SJCRH30 (cell line): ENCODE data around the gene RHPN2. TPM values are rescaled to one million over a fixed set of nuclear protein-coding genes. Genes with fewer than 3 reads are reported as not detected.
A peak's percentile ranks its signal among the peaks of the same experiment; 100 is the strongest.

Experiments used
- DNase-seq, 2 experiments: peaks; one replicate each; pipeline ENCODE4 v3.0.0-alpha.2; 2015 to 2020
- H3K27ac ChIP-seq: fragments of 250-450 bp; sonication (Bioruptor Pico); 2 replicates; pipeline ENCODE4 v1.5.1; 2020; ENCODE audit warnings: mild to moderate bottlenecking, moderate library complexity
- H3K27me3 ChIP-seq: fragments of 250-450 bp; sonication (Bioruptor Pico); 2 replicates; pipeline ENCODE4 v1.5.1; 2020; ENCODE audit warnings: mild to moderate bottlenecking, moderate library complexity
- H3K36me3 ChIP-seq: fragments of 250-450 bp; sonication (Bioruptor Pico); 2 replicates; pipeline ENCODE4 v1.5.1; 2020; ENCODE audit warnings: mild to moderate bottlenecking, moderate library complexity
- H3K4me1 ChIP-seq: fragments of 250-450 bp; sonication (Bioruptor Pico); 2 replicates; pipeline ENCODE4 v1.5.1; 2020; ENCODE audit warnings: mild to moderate bottlenecking, moderate library complexity
- H3K4me3 ChIP-seq: fragments of 250-450 bp; sonication (Bioruptor Pico); 2 replicates; pipeline ENCODE4 v1.5.1; 2020; ENCODE audit warnings: mild to moderate bottlenecking, moderate library complexity
- H3K9me3 ChIP-seq: fragments of 250-450 bp; sonication (Bioruptor Pico); replicated peaks from 2 replicates; pipeline ENCODE4 v1.5.1; 2020; ENCODE audit warnings: mild to moderate bottlenecking, moderate library complexity
- total RNA-seq: library from RNA; depleted of rRNA; stranded (reverse); fragments of >200 nt; shearing (Covaris generic); gene quantifications from 2 replicates; pipeline ENCODE4 v1.2.3, GENCODE V29; 2014; rRNA removed

Gene RHPN2
- 12.6 and 12.7 TPM in 2 replicates for total RNA-seq

GRCh38 chr19:33064792-33065550 is at the start of gene RHPN2:
Gene RHPN2 (minus strand): TSS chr19:33064888. CDS start chr19:33064852, 36 bp downstream.
- Histone ChIP-seq H3K4me1 (peaks cover 10% of the 10 kb centered on the region; the same call in 1 of the 2 replicates), H3K27me3 (no peaks in the 10 kb centered on the region; the same call in 1 of the 2 replicates), H3K27ac (no peak within 1 kb of the TSS), H3K9me3 (no peaks in the 10 kb centered on the region), H3K4me3 (peak within 1 kb of the TSS; percentile 55), H3K36me3 (no peaks in the 10 kb centered on the region)
- peak; percentile 78 to 87 for DNase-seq

- H3K36me3 ChIP-seq: peaks cover 60% of the 10 kb centered on the region
- H3K9me3 ChIP-seq: no peaks in the 10 kb centered on the region
- no peak for DNase-seq
- H3K4me3 ChIP-seq: no peak overlapping the region
- H3K4me1 ChIP-seq: no peaks in the 10 kb centered on the region
- no peaks in the 10 kb centered on the region for H3K27me3 ChIP-seq
- H3K27ac ChIP-seq: no peak overlapping the region
Measured at GRCh38 chr19:33114312-33114711, 49.6 kb upstream of the RHPN2 start.

GRCh38 chr19:33111587-33111986 is 46.9 kb upstream of the RHPN2 start:
- no peaks in the 10 kb centered on the region for H3K9me3 ChIP-seq
- H3K27ac ChIP-seq: no peak overlapping the region
- no peaks in the 10 kb centered on the region for H3K4me1 ChIP-seq
- H3K36me3 ChIP-seq: peaks cover 61% of the 10 kb centered on the region
- no peak overlapping the region for H3K4me3 ChIP-seq
- H3K27me3 ChIP-seq: no peaks in the 10 kb centered on the region
- DNase-seq: no peak

- H3K27me3 ChIP-seq: no peaks in the 10 kb centered on the region
- H3K36me3 ChIP-seq: peaks cover 58% of the 10 kb centered on the region
- DNase-seq: no peak
- H3K4me3 ChIP-seq: no peak overlapping the region
- H3K9me3 ChIP-seq: no peaks in the 10 kb centered on the region
- no peak overlapping the region for H3K27ac ChIP-seq
- no peaks in the 10 kb centered on the region for H3K4me1 ChIP-seq
Measured at GRCh38 chr19:33110137-33110910, 45.6 kb upstream of the RHPN2 start.

- peaks cover 49% of the 10 kb centered on the region for H3K36me3 ChIP-seq
- no peak for DNase-seq
- no peaks in the 10 kb centered on the region for H3K9me3 ChIP-seq
- H3K27ac ChIP-seq: no peak overlapping the region
- H3K4me3 ChIP-seq: no peak overlapping the region
- H3K4me1 ChIP-seq: no peaks in the 10 kb centered on the region
- no peaks in the 10 kb centered on the region for H3K27me3 ChIP-seq
Measured at GRCh38 chr19:33108161-33108560, 43.5 kb upstream of the RHPN2 start.

- no peaks in the 10 kb centered on the region for H3K4me1 ChIP-seq
- H3K36me3 ChIP-seq: peaks cover 53% of the 10 kb centered on the region
- H3K4me3 ChIP-seq: no peak overlapping the region
- no peak for DNase-seq
- no peaks in the 10 kb centered on the region for H3K27me3 ChIP-seq
- no peak overlapping the region for H3K27ac ChIP-seq
- H3K9me3 ChIP-seq: no peaks in the 10 kb centered on the region
Measured at GRCh38 chr19:33102893-33103292, 38.2 kb upstream of the RHPN2 start.

GRCh38 chr19:33100894-33101644 is 36.4 kb upstream of the RHPN2 start:
- Histone ChIP-seq H3K9me3 (no peaks in the 10 kb centered on the region), H3K27ac (no peak overlapping the region), H3K36me3 (peaks cover 40% of the 10 kb centered on the region), H3K4me1 (no peaks in the 10 kb centered on the region), H3K4me3 (no peak overlapping the region), H3K27me3 (no peaks in the 10 kb centered on the region)
- no peak for DNase-seq

GRCh38 chr19:33098055-33098534 is 33.4 kb upstream of the RHPN2 start:
- peaks cover 47% of the 10 kb centered on the region for H3K36me3 ChIP-seq
- H3K4me3 ChIP-seq: no peak overlapping the region
- no peaks in the 10 kb centered on the region for H3K27me3 ChIP-seq
- no peaks in the 10 kb centered on the region for H3K4me1 ChIP-seq
- no peak for DNase-seq
- no peaks in the 10 kb centered on the region for H3K9me3 ChIP-seq
- H3K27ac ChIP-seq: no peak overlapping the region

- no peaks in the 10 kb centered on the region for H3K4me1 ChIP-seq
- H3K27me3 ChIP-seq: no peaks in the 10 kb centered on the region
- no peak overlapping the region for H3K27ac ChIP-seq
- H3K9me3 ChIP-seq: no peaks in the 10 kb centered on the region
- peaks cover 31% of the 10 kb centered on the region for H3K36me3 ChIP-seq
- no peak for DNase-seq
- H3K4me3 ChIP-seq: no peak overlapping the region
Measured at GRCh38 chr19:33096005-33096404, 31.3 kb upstream of the RHPN2 start.

GRCh38 chr19:33094436-33095067 is 29.9 kb upstream of the RHPN2 start:
- Histone ChIP-seq H3K4me1 (no peaks in the 10 kb centered on the region), H3K9me3 (no peaks in the 10 kb centered on the region), H3K27me3 (no peaks in the 10 kb centered on the region), H3K36me3 (peaks cover 39% of the 10 kb centered on the region), H3K27ac (no peak overlapping the region), H3K4me3 (no peak overlapping the region)
- no peak for DNase-seq

- Histone ChIP-seq H3K36me3 (peaks cover 43% of the 10 kb centered on the region), H3K27me3 (no peaks in the 10 kb centered on the region), H3K9me3 (no peaks in the 10 kb centered on the region), H3K4me3 (no peak overlapping the region), H3K27ac (no peak overlapping the region), H3K4me1 (no peaks in the 10 kb centered on the region)
- no peak for DNase-seq
Measured at GRCh38 chr19:33093420-33094210, 28.9 kb upstream of the RHPN2 start.

GRCh38 chr19:33090179-33090578 is 25.5 kb upstream of the RHPN2 start:
- Histone ChIP-seq H3K4me3 (no peak overlapping the region), H3K27me3 (no peaks in the 10 kb centered on the region), H3K36me3 (peaks cover 37% of the 10 kb centered on the region), H3K27ac (no peak overlapping the region), H3K4me1 (peaks cover 4% of the 10 kb centered on the region; the same call in 1 of the 2 replicates), H3K9me3 (no peaks in the 10 kb centered on the region)
- DNase-seq: no peak

GRCh38 chr19:33089010-33089409 is 24.3 kb upstream of the RHPN2 start:
- Histone ChIP-seq H3K4me3 (no peak overlapping the region), H3K4me1 (peaks cover 4% of the 10 kb centered on the region; the same call in 1 of the 2 replicates), H3K9me3 (no peaks in the 10 kb centered on the region), H3K27me3 (no peaks in the 10 kb centered on the region), H3K27ac (no peak overlapping the region), H3K36me3 (peaks cover 35% of the 10 kb centered on the region)
- no peak for DNase-seq

- DNase-seq: no peak
- no peaks in the 10 kb centered on the region for H3K9me3 ChIP-seq
- peaks cover 27% of the 10 kb centered on the region for H3K36me3 ChIP-seq
- H3K4me3 ChIP-seq: no peak overlapping the region
- H3K27ac ChIP-seq: no peak overlapping the region
- H3K4me1 ChIP-seq: peaks cover 6% of the 10 kb centered on the region; the same call in 1 of the 2 replicates
- H3K27me3 ChIP-seq: no peaks in the 10 kb centered on the region
Measured at GRCh38 chr19:33086955-33087354, 22.3 kb upstream of the RHPN2 start.
